K562 (cell line): Measurements from ENCODE around the gene ALDH9A1. TPM values are rescaled to one million over a fixed set of nuclear protein-coding genes. Genes with fewer than 3 reads are reported as not detected.

ENCODE experiments used
- CUX1 ChIP-seq: fragments of 200-800 bp; sonication (Bioruptor generic); IDR thresholded peaks from 2 replicates; pipeline ENCODE4 v1.6.1; 2016; ENCODE audit warnings: missing genetic modification characterization, missing compliant biosample characterization
- DPF2 ChIP-seq: fragments of 450-650 bp; IDR thresholded peaks from 2 replicates; pipeline ENCODE4 v1.6.1; 2016
- FOS ChIP-seq: IDR thresholded peaks from 3 replicates; pipeline ENCODE4 v1.6.1; 2011; ENCODE audit not compliant: insufficient read length; ENCODE audit errors: extremely low read depth
- HIVEP1 ChIP-seq: fragments of 250-450 bp; sonication (Bioruptor Pico); IDR thresholded peaks from 2 replicates; pipeline ENCODE4 v1.4.0; 2020; ENCODE audit warnings: mild to moderate bottlenecking
- ILK ChIP-seq: fragments of 450-650 bp; IDR thresholded peaks from 2 replicates; pipeline ENCODE4 v1.6.1; 2016; ENCODE audit warnings: missing genetic modification characterization, low read depth, mild to moderate bottlenecking, missing compliant biosample characterization, moderate library complexity, borderline replicate concordance
- LARP7 ChIP-seq: fragments of 450-650 bp; IDR thresholded peaks from 2 replicates; pipeline ENCODE4 v1.6.1; 2016
- MIER1 ChIP-seq: fragments of 450-650 bp; IDR thresholded peaks from 2 replicates; pipeline ENCODE4 v1.6.1; 2016; ENCODE audit warnings: antibody characterized with exemption, mild to moderate bottlenecking, low read depth
- MYC ChIP-seq, 2 experiments: fragments of 250-450 bp in 1 of 2; sonication (Bioruptor Pico) in 1 of 2; IDR thresholded peaks; 2 replicates each; pipeline versions ENCODE4 v1.5.1 to v1.6.1; 2012 to 2021; ENCODE audit warnings: low read depth in 2 of 2, borderline replicate concordance in 1 of 2, improper control_type of control experiment in 1 of 2, low read length in 1 of 2, mild to moderate bottlenecking in 1 of 2, moderate library complexity in 1 of 2
- NFYB ChIP-seq: IDR thresholded peaks from 2 replicates; pipeline ENCODE4 v1.6.1; 2011; ENCODE audit warnings: mild to moderate bottlenecking, moderate library complexity; ENCODE audit not compliant: insufficient read length; ENCODE audit errors: extremely low read depth
- POLR2A ChIP-seq: fragments of 450-650 bp; conservative IDR thresholded peaks from 2 replicates; pipeline ENCODE4 v1.6.1; 2016
- POLR2AphosphoS5 ChIP-seq: IDR thresholded peaks from 2 replicates; pipeline ENCODE4 v1.6.1; 2011; ENCODE audit warnings: mild to moderate bottlenecking, low read depth, low read length, moderate library complexity; ENCODE audit not compliant: control insufficient read depth, insufficient read depth
- POU5F1 ChIP-seq: fragments of 150-350 bp; IDR thresholded peaks from 2 replicates; pipeline ENCODE4 v1.6.1; 2014; ENCODE audit warnings: borderline replicate concordance, low read length, low read depth, mild to moderate bottlenecking; ENCODE audit not compliant: partially characterized antibody
- PRDM10 ChIP-seq: fragments of 450-650 bp; IDR thresholded peaks from 2 replicates; pipeline ENCODE4 v1.6.1; 2018; ENCODE audit not compliant: partially characterized antibody
- ZFX ChIP-seq: sonication (generic); formaldehyde crosslinking; IDR thresholded peaks from 2 replicates; pipeline ENCODE4 v1.8.0; 2022; ENCODE audit warnings: mild to moderate bottlenecking, missing genetic modification reagents, moderate library complexity
- ZNF239 ChIP-seq: fragments of 250-450 bp; sonication (Bioruptor Pico); IDR thresholded peaks from 2 replicates; pipeline ENCODE4 v1.4.0; 2020; ENCODE audit warnings: mild to moderate bottlenecking
- ZNF395 ChIP-seq: fragments of 200-800 bp; sonication (Bioruptor generic); IDR thresholded peaks from 2 replicates; pipeline ENCODE4 v1.6.1; 2017; ENCODE audit warnings: missing genetic modification characterization, missing compliant biosample characterization
- ZNF764 ChIP-seq: fragments of 250-450 bp; sonication (Bioruptor Pico); IDR thresholded peaks from 2 replicates; pipeline ENCODE4 v1.4.0; 2020; ENCODE audit warnings: low read depth, mild to moderate bottlenecking, moderate library complexity
- polyA plus RNA-seq, 8 experiments: library from polyadenylated mRNA; depleted of rRNA in 4 of 8; stranded (reverse) in 5 of 8; unstranded in 3 of 8; fragments of >200 nt; fragmentation: Nextera tagmentation in 2 of 8; fragmentation: Illumina TruSeq in 1 of 8; extraction: Ambion mirVana in 2 of 8; extraction: Trizol in 1 of 8; gene quantifications; 2 replicates each; pipeline versions ENCODE4 v1.2.1 to v1.2.3, GENCODE V29; 2011 to 2014; ENCODE audit warnings: inconsistent platforms in 1 of 8, missing spikeins in 1 of 8
- total RNA-seq, 7 experiments: library from RNA; depleted of rRNA in 6 of 7; stranded (reverse); fragments of >200 nt in 6 of 7; fragmentation: Illumina TruSeq in 2 of 7; extraction: Trizol in 2 of 7; gene quantifications; 2 replicates each; pipeline versions ENCODE4 v1.2.1 to v1.2.3, GENCODE V29; 2011 to 2021; ENCODE audit warnings: low replicate concordance in 1 of 7

The ALDH9A1 gene
- total and polyA plus RNA-seq, 9 of the 15 experiments (the other 6 are each of a cell fraction or from before 2014, with no cell fraction given) = 26.5 to 54.3 (median 39.2) TPM

GRCh38 chr1:165630629-165631341, 67.6 kb downstream of the ALDH9A1 start, which contains the start of gene MGST3 (continued):
- TF ChIP-seq CUX1 (CRISPR knock-in tag) (no peak), MIER1 (no peak; the same call in 1 of the 2 replicates), HIVEP1 (no peak), POLR2AphosphoS5 (peak; percentile 67), LARP7 (0 out of 2 replicates have a peak, but pooled peaks have one; percentile 20), MYC (IDR thresholded peaks at IDR 0.05; ENCODE audit: low read depth, low read length) (no peak; the same call in none of the 2 replicates), MYC (CRISPR knock-in tag; IDR thresholded peaks at IDR 0.05; ENCODE audit: borderline replicate concordance, low read depth) (peak; percentile 44; the same call in 1 of the 2 replicates), PRDM10 (peak; percentile 83), POLR2A (peak; percentile 95), DPF2 (0 out of 2 replicates have a peak, but pooled peaks have one; percentile 62), ZNF764 (CRISPR knock-in tag) (no peak), POU5F1 (peak; percentile 98), NFYB (no peak), ILK (tag) (no peak), ZNF395 (CRISPR knock-in tag) (no peak), ZFX (CRISPR knock-in tag) (peak; percentile 95), FOS (no peak), ZNF239 (CRISPR knock-in tag) (no peak)
